Measurements from ENCODE around the gene ZNF761.

GRCh38 chr19:53506728-53507127, 74.9 kb downstream of the ZNF761 start:
- no peak for TF ChIP-seq FOXP2 (optimal IDR thresholded peaks at IDR 0.05; ENCODE audit: borderline replicate concordance, extremely low read depth, extremely low read length, insufficient read depth)
- TF ChIP-seq POLR2AphosphoS5 (IDR thresholded peaks at IDR 0.05; ENCODE audit: low read depth, low read length), result no peak
- TF ChIP-seq TAF1 (IDR thresholded peaks at IDR 0.05; ENCODE audit: borderline replicate concordance, insufficient read depth, low read length), result no peak
